GM12878 (cell line): ENCODE results near the gene SLC35A2. TPM values are rescaled to one million over a fixed set of nuclear protein-coding genes. Genes with fewer than 3 reads are reported as not detected.

Experiments
- ATAC-seq: fragments of 200-7000 bp; cut with Tn5 transposase; 3 replicates; pipeline ENCODE4 v1.9.1; 2020; ENCODE audit warnings: mild to moderate bottlenecking, moderate library complexity
- BruUV-seq: library from RNA; stranded (reverse); fragments of 400-500 nt; replicated peaks from 2 replicates; lab custom pipeline; 2021; lab: Mats Ljungman, UMichigan
- CTCF ChIA-PET: fragments of 300-600 bp; sonication (Branson Sonifier 250); formaldehyde crosslinking; extraction: SDS; loops from one replicate; lab custom pipeline; 2021; ENCODE audit warnings: inconsistent platforms; lab: Yijun Ruan, JAX
- POLR2A ChIA-PET: fragments of 350-600 bp; formaldehyde crosslinking; extraction: SDS; loops from one replicate; lab custom pipeline; 2021; ENCODE audit warnings: inconsistent platforms; lab: Charles Lee
- RAD21 ChIA-PET: fragments of 300-600 bp; sonication (Branson Sonifier 250); formaldehyde crosslinking; loops from one replicate; lab custom pipeline; 2023; ENCODE audit warnings: antibody characterized with exemption; ENCODE audit not compliant: unreplicated experiment; lab: Charles Lee
- SMC1A ChIA-PET: fragments of 300-600 bp; sonication (Branson Sonifier 250); formaldehyde crosslinking; loops from one replicate; lab custom pipeline; 2023; ENCODE audit not compliant: unreplicated experiment, uncharacterized antibody; lab: Charles Lee
- DNase-seq: peaks from one replicate; pipeline ENCODE4 v3.0.0-alpha.2; 2011; ENCODE audit warnings: low read depth, low spot score
- FAIRE-seq: peaks from 3 replicates; lab custom pipeline; 2011; peaks lifted over from hg19 to GRCh38; lab: Jason Lieb, UNC
- H2AFZ ChIP-seq: 2 replicates; pipeline ENCODE4 v1.6.0; 2011; ENCODE audit warnings: low read depth, low read length, control low read depth; ENCODE audit not compliant: control insufficient read depth
- H3K27ac ChIP-seq: 2 replicates; pipeline ENCODE4 v1.5.1; 2011; ENCODE audit warnings: control low read depth; ENCODE audit not compliant: control insufficient read depth, insufficient read depth
- H3K27me3 ChIP-seq, 2 experiments: replicated peaks in 1 of 2; 2 replicates each; pipeline versions ENCODE4 v1.6.0 to v1.6.1; 2011; ENCODE audit warnings: low read length in 1 of 2; ENCODE audit not compliant: control insufficient read depth in 2 of 2, insufficient read depth in 2 of 2
- H3K36me3 ChIP-seq, 2 experiments: 2 replicates each; pipeline ENCODE4 v1.5.1; 2011; ENCODE audit warnings: low read length in 1 of 2; ENCODE audit not compliant: control insufficient read depth in 2 of 2, insufficient read depth in 2 of 2
- H3K4me1 ChIP-seq: 2 replicates; pipeline ENCODE4 v1.6.1; 2011; ENCODE audit warnings: mild to moderate bottlenecking, low read length, moderate library complexity, mixed read lengths; ENCODE audit not compliant: control insufficient read depth, insufficient read depth
- H3K4me2 ChIP-seq: 2 replicates; pipeline ENCODE4 v1.6.0; 2011; ENCODE audit warnings: control low read depth; ENCODE audit not compliant: control insufficient read depth, insufficient read depth
- H3K4me3 ChIP-seq: fragments of 200-600 bp; sonication (generic); 2 replicates; pipeline ENCODE4 v1.5.1; 2016
- H3K79me2 ChIP-seq: 2 replicates; pipeline ENCODE4 v1.6.0; 2011; ENCODE audit warnings: low read length; ENCODE audit not compliant: control insufficient read depth, insufficient read depth
- H3K9ac ChIP-seq: 2 replicates; pipeline ENCODE4 v1.8.0; 2011; ENCODE audit warnings: low read length, control low read depth, mixed read lengths; ENCODE audit not compliant: control insufficient read depth, insufficient read depth
- H3K9me3 ChIP-seq: replicated peaks from 3 replicates; pipeline ENCODE4 v1.5.1; 2011; ENCODE audit warnings: mild to moderate bottlenecking, low read length; ENCODE audit not compliant: control insufficient read depth, insufficient read depth
- H4K20me1 ChIP-seq: 2 replicates; pipeline ENCODE4 v1.6.0; 2011; ENCODE audit not compliant: control insufficient read depth, insufficient read depth
- CBX3 ChIP-seq: fragments of 200-600 bp; sonication (generic); IDR thresholded peaks from 2 replicates; pipeline ENCODE4 v1.6.1; 2016; ENCODE audit warnings: low read depth, borderline replicate concordance
- CHD2 ChIP-seq: IDR thresholded peaks from 2 replicates; pipeline ENCODE4 v1.6.1; 2011; ENCODE audit warnings: low read depth, low read length, improper control_type of control experiment, borderline replicate concordance
- CHD4 ChIP-seq: fragments of 200-600 bp; sonication (generic); IDR thresholded peaks from 2 replicates; pipeline ENCODE4 v1.6.1; 2016; ENCODE audit warnings: mild to moderate bottlenecking
- CREM ChIP-seq: IDR thresholded peaks from 2 replicates; pipeline ENCODE4 v1.6.1; 2014; ENCODE audit warnings: antibody characterized with exemption, low read depth
- ESRRA ChIP-seq: IDR thresholded peaks from 2 replicates; pipeline ENCODE4 v1.6.1; 2012; ENCODE audit warnings: mild to moderate bottlenecking, low read length, improper control_type of control experiment
- FOXM1 ChIP-seq: IDR thresholded peaks from 2 replicates; pipeline ENCODE4 v1.6.1; 2012; ENCODE audit warnings: low read depth, mild to moderate bottlenecking, inconsistent platforms, low read length, moderate library complexity
- NBN ChIP-seq: fragments of 450-650 bp; IDR thresholded peaks from 2 replicates; pipeline ENCODE4 v1.6.1; 2016
- NR2C1 ChIP-seq: fragments of 450-650 bp; IDR thresholded peaks from 2 replicates; pipeline ENCODE4 v1.6.1; 2017; ENCODE audit warnings: antibody characterized with exemption, mild to moderate bottlenecking, moderate library complexity
- NR2F1 ChIP-seq: fragments of 450-650 bp; conservative IDR thresholded peaks from 2 replicates; pipeline ENCODE4 v1.6.1; 2017; ENCODE audit warnings: mild to moderate bottlenecking
- POLR2A ChIP-seq: IDR thresholded peaks from 2 replicates; pipeline ENCODE4 v1.6.1; 2011; ENCODE audit warnings: low read depth, mild to moderate bottlenecking, low read length
- POLR2AphosphoS5 ChIP-seq: IDR thresholded peaks from 2 replicates; pipeline ENCODE4 v1.6.1; 2011; ENCODE audit warnings: mild to moderate bottlenecking, low read length, inconsistent platforms
- SIN3A ChIP-seq: IDR thresholded peaks from 2 replicates; pipeline ENCODE4 v1.6.1; 2012; ENCODE audit warnings: low read depth, low read length, improper control_type of control experiment
- SMAD1 ChIP-seq: fragments of 450-650 bp; IDR thresholded peaks from 2 replicates; pipeline ENCODE4 v1.6.1; 2018; ENCODE audit warnings: mild to moderate bottlenecking, low read depth; ENCODE audit not compliant: partially characterized antibody
- STAT3 ChIP-seq: IDR thresholded peaks from 2 replicates; pipeline ENCODE4 v1.6.1; 2011; ENCODE audit warnings: low read depth, low read length, improper control_type of control experiment
- ZNF217 ChIP-seq: fragments of 450-650 bp; IDR thresholded peaks from 2 replicates; pipeline ENCODE4 v1.6.1; 2017; ENCODE audit warnings: antibody characterized with exemption, mild to moderate bottlenecking
- WGBS: methylation state at CpG from one replicate; pipeline ENCODE4 v1.1.6; 2016; ENCODE audit warnings: low lambda C conversion rate; ENCODE audit not compliant: insufficient replicate concordance, insufficient coverage; ENCODE audit errors: missing lambda C conversion rate; 5-methylcytosine and 5-hydroxymethylcytosine counted together
- in situ Hi-C: fragments of 300-500 bp; cut with MboI; formaldehyde crosslinking; loops from 9 replicates; pipeline ENCODE4 v1.14.3; 2018; ENCODE audit warnings: mixed read lengths
- intact Hi-C: fragments of 100-400 bp; cut with micrococcal nuclease; formaldehyde crosslinking; loops from one replicate; pipeline ENCODE4 v1.14.2; 2022; ENCODE audit not compliant: unreplicated experiment
- polyA plus RNA-seq, 11 experiments: library from polyadenylated mRNA; depleted of rRNA in 4 of 11; unstranded in 6 of 11; stranded (reverse) in 5 of 11; fragments of >200 nt; fragmentation: Nextera tagmentation in 4 of 11; fragmentation: Illumina TruSeq in 1 of 11; extraction: Ambion mirVana in 4 of 11; extraction: Trizol in 1 of 11; gene quantifications; 1 replicate in 1 of 11; 2 replicates in 10 of 11; pipeline versions ENCODE4 v1.2.1 to v1.2.3, GENCODE V29; 2011 to 2016; ENCODE audit warnings: inconsistent platforms in 2 of 11, missing spikeins in 2 of 11, low read depth in 1 of 11
- total RNA-seq, 4 experiments: library from RNA; depleted of rRNA in 3 of 4; stranded (reverse); fragments of >200 nt in 3 of 4; fragmentation: Illumina TruSeq in 1 of 4; extraction: Trizol in 1 of 4; gene quantifications; 2 replicates each; pipeline versions ENCODE4 v1.2.1 to v1.2.3, GENCODE V29; 2013 to 2021
- TF ChIP-seq, protein P1 (sequence below): fragments of 450-650 bp; IDR thresholded peaks from 2 replicates; pipeline ENCODE4 v1.6.1; 2017; ENCODE audit warnings: antibody characterized with exemption, mild to moderate bottlenecking, moderate library complexity
- TF ChIP-seq, protein P2 (sequence below): IDR thresholded peaks from 2 replicates; pipeline ENCODE4 v1.6.1; 2012; ENCODE audit warnings: low read depth, low read length, improper control_type of control experiment
- TF ChIP-seq, protein P3 (sequence below): fragments of 450-650 bp; IDR thresholded peaks from 2 replicates; pipeline ENCODE4 v1.6.1; 2018; ENCODE audit warnings: mild to moderate bottlenecking, low read depth, moderate library complexity; ENCODE audit not compliant: partially characterized antibody

SLC35A2 gene
- total and polyA plus RNA-seq, 10 of the 15 experiments (the other 5 are each of a cell fraction or from before 2014, with no cell fraction given), result 2.1 to 27.4 (median 14.9) TPM

DNA sequence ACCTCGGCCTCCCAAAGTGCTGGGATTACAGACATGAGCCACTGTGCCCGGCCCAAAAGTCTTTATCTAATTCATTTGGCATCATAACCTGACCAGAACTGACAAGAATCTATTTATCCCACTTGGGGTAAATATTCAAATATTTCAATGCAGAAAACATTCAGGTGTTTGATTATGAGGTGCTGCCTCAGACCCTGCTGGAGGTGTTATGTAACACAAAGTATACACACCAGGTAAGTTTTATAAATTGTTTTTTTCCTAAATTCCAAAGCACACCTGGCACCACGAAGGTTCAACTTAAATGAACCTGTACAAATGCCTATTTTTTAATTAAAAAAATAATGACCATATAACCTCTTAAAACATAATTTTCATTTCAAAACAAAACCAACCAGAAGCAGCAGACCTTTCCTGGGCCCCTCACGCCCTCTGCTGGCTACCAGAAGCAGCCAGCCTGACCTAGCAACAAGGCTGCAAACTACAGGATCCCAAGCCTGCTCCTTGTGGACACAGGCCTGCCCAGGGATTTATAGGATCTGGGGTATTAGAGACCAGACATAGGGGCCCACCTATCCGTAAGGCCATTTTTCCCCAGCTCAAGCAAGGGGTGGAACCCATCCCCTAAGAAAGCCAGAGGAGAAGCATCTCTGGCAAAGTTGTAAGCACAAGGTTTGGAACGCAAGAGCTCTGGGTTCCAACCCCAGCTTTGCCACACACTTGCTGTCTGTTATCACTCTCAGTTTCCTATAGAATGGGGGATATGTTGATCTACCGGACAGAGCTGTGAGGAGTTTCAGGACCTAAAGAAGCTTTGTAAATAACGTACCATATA, 34.3 kb upstream of the SLC35A2 start:
- Histone ChIP-seq H3K27me3 (no peaks in the 10 kb centered on the region), H2AFZ (no peak overlapping the region), H3K9me3 (no peaks in the 10 kb centered on the region), H3K36me3 (peaks cover 0 to 14% of the 10 kb centered on the region in 2 experiments; a peak in 3 of 4 replicates), H3K9ac (no peak overlapping the region), H3K4me2 (0 out of 2 replicates have a peak overlapping the region, but pooled peaks have one; percentile 22), H3K4me1 (peaks cover 13% of the 10 kb centered on the region), H3K79me2 (peaks cover 22% of the 10 kb centered on the region), H3K4me3 (no peak overlapping the region), H3K27ac (no peak overlapping the region), H4K20me1 (no peaks in the 10 kb centered on the region)
- ATAC-seq (peak; percentile 82), FAIRE-seq (peak; percentile 18), DNase-seq (no peak)
- BruUV-seq, result no TSS peak
- 46% methylated on average over 8 of the region's 8 CpGs for WGBS
- ChIA-PET CTCF (interaction anchor here (0.6 to 2.6 kb wide), 19 partner anchors 8 to 300 kb away, joined by 3 to 17 read pairs (median 4); partner anchors contain the start of genes PQBP1 and TIMM17B), POLR2A (interaction anchor here (1.2 to 1.5 kb wide), 4 partner anchors 9 to 54 kb away, joined by 3 to 5 read pairs (median 4); no protein-coding TSS in a partner anchor), SMC1A (interaction anchor here (0.5 to 1.9 kb wide), 14 partner anchors 9 to 904 kb away, joined by 3 to 8 read pairs (median 4); partner anchors contain the start of genes HDAC6, PQBP1 and TIMM17B), RAD21 (interaction anchor here (0.6 to 1.4 kb wide), 6 partner anchors 10 to 297 kb away, joined by 3 to 6 read pairs (median 5); partner anchors contain the start of gene PQBP1)
- in situ Hi-C loops (loop anchor here (25.0 kb wide), 1 partner anchor 1733 kb away; the partner anchor contains the start of gene CDK16), intact Hi-C loops (loop anchor here (5.0 to 10.0 kb wide), 3 partner anchors 33 to 1753 kb away; partner anchors contain the start of genes SLC35A2 and UBA1)
- TF ChIP-seq, protein P1, sequence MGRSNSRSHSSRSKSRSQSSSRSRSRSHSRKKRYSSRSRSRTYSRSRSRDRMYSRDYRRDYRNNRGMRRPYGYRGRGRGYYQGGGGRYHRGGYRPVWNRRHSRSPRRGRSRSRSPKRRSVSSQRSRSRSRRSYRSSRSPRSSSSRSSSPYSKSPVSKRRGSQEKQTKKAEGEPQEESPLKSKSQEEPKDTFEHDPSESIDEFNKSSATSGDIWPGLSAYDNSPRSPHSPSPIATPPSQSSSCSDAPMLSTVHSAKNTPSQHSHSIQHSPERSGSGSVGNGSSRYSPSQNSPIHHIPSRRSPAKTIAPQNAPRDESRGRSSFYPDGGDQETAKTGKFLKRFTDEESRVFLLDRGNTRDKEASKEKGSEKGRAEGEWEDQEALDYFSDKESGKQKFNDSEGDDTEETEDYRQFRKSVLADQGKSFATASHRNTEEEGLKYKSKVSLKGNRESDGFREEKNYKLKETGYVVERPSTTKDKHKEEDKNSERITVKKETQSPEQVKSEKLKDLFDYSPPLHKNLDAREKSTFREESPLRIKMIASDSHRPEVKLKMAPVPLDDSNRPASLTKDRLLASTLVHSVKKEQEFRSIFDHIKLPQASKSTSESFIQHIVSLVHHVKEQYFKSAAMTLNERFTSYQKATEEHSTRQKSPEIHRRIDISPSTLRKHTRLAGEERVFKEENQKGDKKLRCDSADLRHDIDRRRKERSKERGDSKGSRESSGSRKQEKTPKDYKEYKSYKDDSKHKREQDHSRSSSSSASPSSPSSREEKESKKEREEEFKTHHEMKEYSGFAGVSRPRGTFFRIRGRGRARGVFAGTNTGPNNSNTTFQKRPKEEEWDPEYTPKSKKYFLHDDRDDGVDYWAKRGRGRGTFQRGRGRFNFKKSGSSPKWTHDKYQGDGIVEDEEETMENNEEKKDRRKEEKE, result no peak
- TF ChIP-seq STAT3 (no peak), NR2F1 (no peak), NR2C1 (no peak), SMAD1 (no peak), FOXM1 (no peak), ESRRA (no peak), CHD4 (no peak), CHD2 (no peak), POLR2AphosphoS5 (no peak), SIN3A (no peak), NBN (no peak), POLR2A (no peak), ZNF217 (no peak), CREM (no peak), CBX3 (no peak)
- TF ChIP-seq, protein P2, sequence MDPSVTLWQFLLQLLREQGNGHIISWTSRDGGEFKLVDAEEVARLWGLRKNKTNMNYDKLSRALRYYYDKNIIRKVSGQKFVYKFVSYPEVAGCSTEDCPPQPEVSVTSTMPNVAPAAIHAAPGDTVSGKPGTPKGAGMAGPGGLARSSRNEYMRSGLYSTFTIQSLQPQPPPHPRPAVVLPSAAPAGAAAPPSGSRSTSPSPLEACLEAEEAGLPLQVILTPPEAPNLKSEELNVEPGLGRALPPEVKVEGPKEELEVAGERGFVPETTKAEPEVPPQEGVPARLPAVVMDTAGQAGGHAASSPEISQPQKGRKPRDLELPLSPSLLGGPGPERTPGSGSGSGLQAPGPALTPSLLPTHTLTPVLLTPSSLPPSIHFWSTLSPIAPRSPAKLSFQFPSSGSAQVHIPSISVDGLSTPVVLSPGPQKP, result no peak
- TF ChIP-seq, protein P3, sequence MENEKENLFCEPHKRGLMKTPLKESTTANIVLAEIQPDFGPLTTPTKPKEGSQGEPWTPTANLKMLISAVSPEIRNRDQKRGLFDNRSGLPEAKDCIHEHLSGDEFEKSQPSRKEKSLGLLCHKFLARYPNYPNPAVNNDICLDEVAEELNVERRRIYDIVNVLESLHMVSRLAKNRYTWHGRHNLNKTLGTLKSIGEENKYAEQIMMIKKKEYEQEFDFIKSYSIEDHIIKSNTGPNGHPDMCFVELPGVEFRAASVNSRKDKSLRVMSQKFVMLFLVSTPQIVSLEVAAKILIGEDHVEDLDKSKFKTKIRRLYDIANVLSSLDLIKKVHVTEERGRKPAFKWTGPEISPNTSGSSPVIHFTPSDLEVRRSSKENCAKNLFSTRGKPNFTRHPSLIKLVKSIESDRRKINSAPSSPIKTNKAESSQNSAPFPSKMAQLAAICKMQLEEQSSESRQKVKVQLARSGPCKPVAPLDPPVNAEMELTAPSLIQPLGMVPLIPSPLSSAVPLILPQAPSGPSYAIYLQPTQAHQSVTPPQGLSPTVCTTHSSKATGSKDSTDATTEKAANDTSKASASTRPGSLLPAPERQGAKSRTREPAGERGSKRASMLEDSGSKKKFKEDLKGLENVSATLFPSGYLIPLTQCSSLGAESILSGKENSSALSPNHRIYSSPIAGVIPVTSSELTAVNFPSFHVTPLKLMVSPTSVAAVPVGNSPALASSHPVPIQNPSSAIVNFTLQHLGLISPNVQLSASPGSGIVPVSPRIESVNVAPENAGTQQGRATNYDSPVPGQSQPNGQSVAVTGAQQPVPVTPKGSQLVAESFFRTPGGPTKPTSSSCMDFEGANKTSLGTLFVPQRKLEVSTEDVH, result no peak
